ENCODE data around the gene RASA4B.

The RASA4B gene

GRCh38 chr7:102454468-102454867 is 63.1 kb downstream of the RASA4B start:
- DNase-seq (ENCODE audit: low read depth in 2 of 2): no peak

GRCh38 chr7:102453319-102453718 is 64.3 kb downstream of the RASA4B start:
- DNase-seq (ENCODE audit: low read depth in 2 of 2): no peak

GRCh38 chr7:102452451-102452850 is 65.1 kb downstream of the RASA4B start:
- DNase-seq (ENCODE audit: low read depth in 2 of 2): no peak

GRCh38 chr7:102451371-102452054 is 66.1 kb downstream of the RASA4B start:
- no peak for DNase-seq (ENCODE audit: low read depth in 2 of 2)

GRCh38 chr7:102450242-102450641 is 67.3 kb downstream of the RASA4B start:
- peak in 1 of 2 experiments; percentile 22 for DNase-seq (ENCODE audit: low read depth in 2 of 2)

- DNase-seq (ENCODE audit: low read depth in 2 of 2): no peak
These were observed 68.4 kb downstream of the RASA4B start for GRCh38 chr7:102449136-102449535.

- no peak for DNase-seq (ENCODE audit: low read depth in 2 of 2)
These were observed 70.3 kb downstream of the RASA4B start for GRCh38 chr7:102447311-102447710.

GRCh38 chr7:102446387-102447156 is 71.0 kb downstream of the RASA4B start:
- DNase-seq (ENCODE audit: low read depth in 2 of 2): no peak

GRCh38 chr7:102445674-102446071 is 71.9 kb downstream of the RASA4B start:
- DNase-seq (ENCODE audit: low read depth in 2 of 2): no peak

- no peak for DNase-seq (ENCODE audit: low read depth in 2 of 2)
These were observed 72.5 kb downstream of the RASA4B start for GRCh38 chr7:102444961-102445673.

- no peak for DNase-seq (ENCODE audit: low read depth in 2 of 2)
These were observed 77.4 kb downstream of the RASA4B start for GRCh38 chr7:102439963-102440795.

GRCh38 chr7:102436118-102436517 is 81.5 kb downstream of the RASA4B start:
- no peak for DNase-seq (ENCODE audit: low read depth in 2 of 2)

GRCh38 chr7:102434039-102434486 is 83.5 kb downstream of the RASA4B start:
- DNase-seq (ENCODE audit: low read depth in 2 of 2): no peak

GRCh38 chr7:102433219-102434038 is 84.1 kb downstream of the RASA4B start, which contains the start of gene ORAI2:
TSS of gene ORAI2 (plus strand) at chr7:102433575. CDS start at chr7:102438957, 5,382 bp downstream.
- DNase-seq (ENCODE audit: low read depth in 2 of 2): peak; percentile 61 to 81

All from stimulated activated CD4-positive, alpha-beta T cell treated with anti-CD3 and anti-CD28 coated beads, Interleukin-12 subunit alpha, Interleukin-12 subunit beta, amount 100 ng/mL, for 24 hours (primary cell).